Thyroid gland (tissue), 4 donors: ENCODE measurements around the gene KBTBD7.

Experiments used
- CTCF ChIP-seq, 6 experiments: fragments of 200-600 bp in 3 of 6; fragments of 450-650 bp in 3 of 6; sonication (generic) in 3 of 6; IDR thresholded peaks; one replicate each; pipeline ENCODE4 v1.5.1; 2016 to 2019; ENCODE audit warnings: antibody characterized with exemption in 6 of 6, mild to moderate bottlenecking in 2 of 6, inconsistent platforms in 1 of 6, moderate library complexity in 1 of 6
- POLR2A ChIP-seq, 2 donors: fragments of 450-650 bp; IDR thresholded peaks; one replicate each; pipeline ENCODE4 v1.6.1; 2017; ENCODE audit warnings: antibody characterized with exemption in 2 of 2, mild to moderate bottlenecking in 2 of 2, moderate library complexity in 1 of 2

- TF ChIP-seq CTCF (IDR thresholded peaks at IDR 0.05) (no peak), POLR2A (IDR thresholded peaks at IDR 0.05) (no peak)
Observed at GRCh38 chr13:41199526-41199925, 5.2 kb upstream of the KBTBD7 start.
